ENCODE results near the gene NTM.

GRCh38 chr11:132285631-132286030, 915.2 kb downstream of the NTM start:
- TF ChIP-seq CTCF (IDR thresholded peaks at IDR 0.05; ENCODE audit: poor library complexity, severe bottlenecking) (no peak), RAD21 (conservative IDR thresholded peaks at IDR 0.05) (no peak), SMC3 (conservative IDR thresholded peaks at IDR 0.05; ENCODE audit: poor library complexity) (no peak)

All from neural cell (in vitro differentiated cells).